GM18951 (cell line): ENCODE results near the gene GAS7.

Source experiments
- POLR2A ChIP-seq: IDR thresholded peaks from 4 replicates; pipeline ENCODE4 v1.6.1; 2011; ENCODE audit warnings: mild to moderate bottlenecking; ENCODE audit not compliant: insufficient read length, insufficient read depth; ENCODE audit errors: extremely low read depth
- in situ Hi-C: fragments of 300-500 bp; cut with MboI; formaldehyde crosslinking; loops from one replicate; pipeline ENCODE4 v1.12.0; 2022; ENCODE audit warnings: low sequenced_read_pairs, mixed read lengths, inconsistent platforms; ENCODE audit not compliant: unreplicated experiment

Gene GAS7

GRCh38 chr17:9953492-9953891, 244.9 kb downstream of the GAS7 start:
- in situ Hi-C loops: no loop called here
- no peak for TF ChIP-seq POLR2A

- TF ChIP-seq POLR2A: no peak
Observed at GRCh38 chr17:9951803-9952202, 246.6 kb downstream of the GAS7 start.

DNA sequence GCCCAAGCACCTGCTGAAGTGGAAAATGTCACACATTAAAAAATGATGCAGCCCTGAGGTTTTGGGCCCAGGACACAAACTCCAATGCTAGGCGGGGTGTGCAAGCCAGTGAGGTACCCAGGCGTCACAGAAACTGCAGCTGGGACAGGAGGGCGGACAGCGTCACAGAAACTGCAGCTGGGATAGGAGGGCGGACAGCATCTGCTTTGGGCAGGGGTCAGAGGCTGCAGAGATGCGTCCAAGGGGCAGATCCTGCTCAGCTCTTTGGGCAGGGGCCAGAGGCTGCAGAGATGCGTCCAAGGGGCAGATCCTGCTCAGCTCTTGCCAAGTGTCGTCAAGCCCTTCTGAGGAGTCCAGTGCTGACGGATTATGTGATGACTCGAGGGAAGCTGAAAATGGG, 249.5 kb downstream of the GAS7 start:
- in situ Hi-C loops: loop anchor here (25.0 kb wide), 1 partner anchor 663 kb away; no protein-coding TSS in a partner anchor
- no peak for TF ChIP-seq POLR2A

More at GRCh38 chr17:9951803-9952202, 246.6 kb downstream of the GAS7 start:
- in situ Hi-C loops: no loop called here

- in situ Hi-C loops: loop anchor here (25.0 kb wide), 1 partner anchor 668 kb away; no protein-coding TSS in a partner anchor
- no peak for TF ChIP-seq POLR2A
Observed at GRCh38 chr17:9944704-9945103, 253.7 kb downstream of the GAS7 start.

DNA sequence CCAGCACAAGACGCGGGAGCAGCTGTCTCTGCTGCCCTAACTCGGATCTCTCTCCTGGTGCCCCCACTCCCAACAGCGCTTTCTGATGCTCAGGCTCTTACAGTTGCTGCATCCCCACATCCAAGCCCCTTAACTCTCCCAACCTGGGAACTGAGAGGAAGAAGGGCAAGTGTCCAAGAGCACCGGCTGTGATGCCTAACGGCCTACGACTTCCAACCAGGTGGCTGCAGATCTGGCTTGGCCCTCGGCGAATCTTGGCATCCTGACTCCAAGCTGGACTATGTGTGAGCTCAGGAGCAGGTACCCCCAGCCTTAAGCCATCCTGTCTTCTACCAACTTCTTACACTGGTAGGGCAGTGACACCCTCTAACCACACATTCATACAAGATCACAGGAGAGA, 255.1 kb downstream of the GAS7 start:
- no peak for TF ChIP-seq POLR2A
- in situ Hi-C loops: loop anchor here (25.0 kb wide), 1 partner anchor 669 kb away; no protein-coding TSS in a partner anchor

GRCh38 chr17:9942885-9943284, 255.5 kb downstream of the GAS7 start:
- in situ Hi-C loops: loop anchor here (25.0 kb wide), 1 partner anchor 669 kb away; no protein-coding TSS in a partner anchor
- TF ChIP-seq POLR2A: no peak

GRCh38 chr17:9941305-9941704, 257.1 kb downstream of the GAS7 start:
- TF ChIP-seq POLR2A: no peak
- in situ Hi-C loops: loop anchor here (25.0 kb wide), 1 partner anchor 671 kb away; no protein-coding TSS in a partner anchor

- no peak for TF ChIP-seq POLR2A
Observed at GRCh38 chr17:9940841-9941240, 257.6 kb downstream of the GAS7 start.

DNA sequence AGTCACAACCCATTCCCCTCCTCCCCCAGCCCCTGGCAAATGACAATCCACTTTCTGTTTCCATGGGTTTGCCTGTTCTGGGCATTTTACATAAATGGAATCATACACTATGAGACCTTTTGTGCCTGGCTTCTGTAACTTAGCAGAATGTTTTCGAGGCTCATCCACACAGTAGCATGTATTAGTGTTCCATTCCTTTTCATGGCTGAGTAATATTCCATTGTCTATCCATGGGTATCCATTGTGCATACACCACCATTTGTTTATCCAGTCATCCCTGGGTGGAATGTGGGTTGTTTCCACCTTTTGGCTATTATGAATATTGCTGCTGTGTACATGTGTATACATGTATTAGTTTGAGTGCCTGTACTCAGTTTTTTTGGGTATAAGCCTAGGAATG, 259.6 kb downstream of the GAS7 start:
- in situ Hi-C loops: loop anchor here (25.0 kb wide), 1 partner anchor 674 kb away; no protein-coding TSS in a partner anchor
- no peak for TF ChIP-seq POLR2A

More at GRCh38 chr17:9940841-9941240, 257.6 kb downstream of the GAS7 start:
- in situ Hi-C loops: loop anchor here (25.0 kb wide), 1 partner anchor 671 kb away; no protein-coding TSS in a partner anchor

- no peak for TF ChIP-seq POLR2A
- in situ Hi-C loops: loop anchor here (25.0 kb wide), 1 partner anchor 674 kb away; no protein-coding TSS in a partner anchor
Observed at GRCh38 chr17:9937901-9938300, 260.5 kb downstream of the GAS7 start.

DNA sequence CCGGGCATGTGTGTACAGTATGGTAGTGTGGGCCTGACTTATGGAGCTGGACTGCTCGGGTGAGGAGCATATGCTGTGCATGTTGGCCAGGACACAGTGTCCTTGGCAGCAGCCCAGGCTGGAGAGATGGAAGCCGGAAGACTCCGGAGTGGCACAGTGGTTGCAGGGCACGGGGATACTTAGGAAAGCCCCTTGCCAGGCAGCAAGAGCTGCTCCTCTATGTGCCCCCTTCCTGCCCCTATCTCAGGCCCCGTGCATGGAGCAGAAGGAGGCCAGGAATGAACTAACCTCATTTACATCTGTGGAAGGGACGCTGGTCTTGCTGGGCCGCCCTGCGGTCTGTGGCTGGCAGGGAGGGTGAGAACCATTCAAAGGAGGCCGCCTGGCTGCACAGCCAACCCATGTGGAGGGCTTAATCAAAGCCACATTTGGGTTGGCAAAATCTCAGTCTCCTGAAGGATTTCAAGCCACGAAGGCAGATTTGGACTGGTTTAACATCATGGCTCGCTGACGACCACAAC, 261.1 kb downstream of the GAS7 start:
- in situ Hi-C loops: loop anchor here (25.0 kb wide), 1 partner anchor 675 kb away; no protein-coding TSS in a partner anchor
- TF ChIP-seq POLR2A: no peak

- in situ Hi-C loops: loop anchor here (25.0 kb wide), 1 partner anchor 676 kb away; no protein-coding TSS in a partner anchor
- TF ChIP-seq POLR2A: no peak
Observed at GRCh38 chr17:9936095-9936494, 262.3 kb downstream of the GAS7 start.

GRCh38 chr17:9935408-9935807, 263.0 kb downstream of the GAS7 start:
- in situ Hi-C loops: loop anchor here (25.0 kb wide), 1 partner anchor 677 kb away; no protein-coding TSS in a partner anchor

DNA sequence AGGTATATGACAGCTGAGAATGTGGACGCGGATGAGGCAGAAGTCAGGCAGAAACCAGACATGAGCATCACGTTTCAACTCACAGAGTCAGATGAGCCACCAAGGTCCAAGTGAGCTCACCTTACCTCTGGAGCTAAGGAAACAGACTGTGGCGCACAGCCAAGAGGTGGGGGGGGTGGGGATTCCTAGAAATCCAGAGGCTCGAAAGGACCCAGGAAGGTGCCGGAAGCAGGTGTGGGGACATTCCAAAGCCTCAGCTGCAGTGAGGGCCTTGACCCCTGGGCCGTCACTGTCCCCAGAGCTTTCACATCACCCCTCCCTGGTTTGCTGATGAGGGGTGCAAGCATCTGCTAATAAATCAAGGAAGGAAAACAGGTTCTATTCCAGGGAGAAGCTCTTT, 264.1 kb downstream of the GAS7 start:
- no peak for TF ChIP-seq POLR2A
- in situ Hi-C loops: loop anchor here (25.0 kb wide), 1 partner anchor 678 kb away; no protein-coding TSS in a partner anchor

More at GRCh38 chr17:9935408-9935807, 263.0 kb downstream of the GAS7 start:
- no peak for TF ChIP-seq POLR2A
